Dedifferentiated amniotic fluid mesenchymal stem cell (primary cell): Measurements from ENCODE around the gene FUNDC1.
A peak's percentile ranks its signal among the peaks of the same experiment; 100 is the strongest.
"Not testable (repeated sequence)": the region's sequence is repeated elsewhere in the genome, so short reads cannot be mapped to it uniquely, and the experiment has no call there.

Experiments used
- DNase-seq: peaks from one replicate; pipeline ENCODE4 v3.0.0-alpha.2; 2016; ENCODE audit errors: extremely low spot score

FUNDC1 gene

GRCh38 chrX:44542567-44543325, at the start of gene FUNDC1:
FUNDC1 (minus strand) TSS chrX:44542859; CDS start chrX:44542832, 27 bp downstream.
- peak; percentile 88 for DNase-seq

- DNase-seq, result no peak
Measured at GRCh38 chrX:44585866-44586265, 43.2 kb upstream of the FUNDC1 start.

- peak; percentile 59 for DNase-seq
Measured at GRCh38 chrX:44580466-44580865, 37.8 kb upstream of the FUNDC1 start.

- no peak for DNase-seq
Measured at GRCh38 chrX:44572340-44572938, 29.8 kb upstream of the FUNDC1 start.

- no peak for DNase-seq
Measured at GRCh38 chrX:44570522-44570921, 27.9 kb upstream of the FUNDC1 start.

- no peak for DNase-seq
Measured at GRCh38 chrX:44569122-44569521, 26.5 kb upstream of the FUNDC1 start.

- DNase-seq, result no peak
Measured at GRCh38 chrX:44568196-44568595, 25.5 kb upstream of the FUNDC1 start.

- peak; percentile 35 for DNase-seq
Measured at GRCh38 chrX:44561896-44562295, 19.2 kb upstream of the FUNDC1 start.

GRCh38 chrX:44550563-44550962, 7.9 kb upstream of the FUNDC1 start:
- DNase-seq, result no peak

GRCh38 chrX:44545454-44545853, 2.8 kb upstream of the FUNDC1 start:
- not testable (repeated sequence) for DNase-seq

- DNase-seq, result no peak
Measured at GRCh38 chrX:44544036-44544435, 1.4 kb upstream of the FUNDC1 start.

GRCh38 chrX:44536198-44536597, 6.5 kb downstream of the FUNDC1 start:
- no peak for DNase-seq

GRCh38 chrX:44529310-44529709, 13.3 kb downstream of the FUNDC1 start:
- DNase-seq, result no peak

- no peak for DNase-seq
Measured at GRCh38 chrX:44514272-44514671, 28.4 kb downstream of the FUNDC1 start.

- DNase-seq, result no peak
Measured at GRCh38 chrX:44507292-44507691, 35.4 kb downstream of the FUNDC1 start.

- DNase-seq, result no peak
Measured at GRCh38 chrX:44506678-44507077, 36.0 kb downstream of the FUNDC1 start.

GRCh38 chrX:44503560-44503959, 39.1 kb downstream of the FUNDC1 start:
- no peak for DNase-seq

GRCh38 chrX:44495091-44495490, 47.6 kb downstream of the FUNDC1 start:
- DNase-seq, result no peak

- DNase-seq, result no peak
Measured at GRCh38 chrX:44494357-44494756, 48.3 kb downstream of the FUNDC1 start.

GRCh38 chrX:44489515-44489914, 53.1 kb downstream of the FUNDC1 start:
- no peak for DNase-seq

- DNase-seq, result no peak
Measured at GRCh38 chrX:44484607-44485146, 58.0 kb downstream of the FUNDC1 start.

- no peak for DNase-seq
Measured at GRCh38 chrX:44483965-44484606, 58.6 kb downstream of the FUNDC1 start.

- no peak for DNase-seq
Measured at GRCh38 chrX:44482575-44482974, 60.1 kb downstream of the FUNDC1 start.
